ENCODE measurements around the gene ISG20L2.

ISG20L2 gene

DNA sequence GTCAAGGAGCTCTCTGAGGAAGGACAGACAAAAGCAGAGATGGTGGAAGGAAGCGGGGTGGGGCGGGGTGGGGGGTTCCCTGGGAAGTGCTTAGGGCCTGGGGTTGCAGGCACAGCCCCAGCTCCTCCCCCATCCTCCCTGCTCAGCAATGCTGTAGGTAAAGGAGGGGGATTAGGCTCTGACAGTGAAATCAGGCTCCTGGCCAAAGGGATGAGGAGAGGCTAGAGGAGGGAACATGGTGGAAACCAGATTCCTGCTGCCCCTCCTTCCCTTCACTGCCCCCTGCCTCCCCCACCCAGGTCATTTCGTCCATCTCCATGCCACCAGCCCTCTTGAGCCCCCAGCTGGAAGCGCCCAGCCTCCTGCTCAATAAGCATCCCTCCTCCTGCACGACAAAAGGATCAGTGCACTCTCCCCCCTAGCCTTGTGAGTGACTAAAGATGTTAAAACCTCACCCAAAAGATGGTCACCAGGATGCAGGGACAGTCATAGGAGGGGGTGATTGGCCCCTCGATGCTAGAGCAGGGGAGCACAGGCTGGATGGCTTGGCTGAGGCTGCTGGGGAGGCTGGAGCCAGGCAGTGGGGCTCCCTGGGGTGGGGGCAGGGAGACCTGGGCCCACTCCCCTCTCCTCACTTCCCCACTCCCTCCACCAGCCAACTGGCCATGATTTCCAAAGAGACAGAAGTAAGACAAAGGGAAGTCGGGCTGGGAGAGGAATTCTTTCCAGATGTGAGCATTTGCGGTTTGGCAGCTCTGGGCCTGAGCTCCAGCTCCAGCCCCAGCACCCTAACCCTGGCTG, 20.9 kb downstream of the ISG20L2 start:
- no peak for DNase-seq (ENCODE audit: low read depth in 4 of 4, low spot score in 1 of 4)

DNA sequence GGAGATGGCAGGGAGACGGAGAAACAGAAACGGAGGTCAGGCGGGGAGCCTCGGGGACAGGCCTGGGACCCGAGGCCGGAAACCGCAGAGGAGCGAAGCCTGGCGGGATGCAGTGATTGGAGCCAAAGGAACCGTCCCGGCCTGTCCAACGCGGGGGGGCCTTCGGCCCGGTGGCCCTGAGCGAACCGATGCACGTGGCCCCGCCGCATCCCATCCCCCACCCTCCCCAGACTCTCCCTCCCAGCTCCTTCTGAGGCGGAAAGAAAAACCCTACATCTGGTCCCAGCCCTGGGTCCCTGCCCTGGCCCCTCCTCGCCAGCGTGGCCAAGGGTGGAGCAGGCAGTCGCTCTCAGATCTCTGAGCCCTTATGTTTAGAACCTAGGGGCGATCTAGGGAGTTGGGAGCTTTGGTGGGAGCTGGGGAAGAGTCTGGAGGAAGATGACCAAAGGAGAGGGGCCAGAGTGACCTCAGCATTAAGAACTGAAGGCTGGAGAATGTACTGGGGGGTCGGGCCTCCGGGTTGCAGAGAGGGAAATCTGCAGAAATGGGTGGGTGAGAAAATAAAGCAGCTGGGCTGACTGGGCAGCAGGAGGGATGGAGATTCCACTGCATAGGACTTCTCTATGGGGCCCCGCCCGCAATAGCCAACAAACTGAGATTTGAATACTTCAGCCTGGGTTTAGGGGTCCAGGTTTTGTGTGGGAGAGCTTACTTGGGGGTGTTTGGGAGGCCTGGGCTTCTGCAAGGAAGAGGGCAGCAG, 21.7 kb downstream of the ISG20L2 start:
- DNase-seq (ENCODE audit: low read depth in 4 of 4, low spot score in 1 of 4) = no peak

DNA sequence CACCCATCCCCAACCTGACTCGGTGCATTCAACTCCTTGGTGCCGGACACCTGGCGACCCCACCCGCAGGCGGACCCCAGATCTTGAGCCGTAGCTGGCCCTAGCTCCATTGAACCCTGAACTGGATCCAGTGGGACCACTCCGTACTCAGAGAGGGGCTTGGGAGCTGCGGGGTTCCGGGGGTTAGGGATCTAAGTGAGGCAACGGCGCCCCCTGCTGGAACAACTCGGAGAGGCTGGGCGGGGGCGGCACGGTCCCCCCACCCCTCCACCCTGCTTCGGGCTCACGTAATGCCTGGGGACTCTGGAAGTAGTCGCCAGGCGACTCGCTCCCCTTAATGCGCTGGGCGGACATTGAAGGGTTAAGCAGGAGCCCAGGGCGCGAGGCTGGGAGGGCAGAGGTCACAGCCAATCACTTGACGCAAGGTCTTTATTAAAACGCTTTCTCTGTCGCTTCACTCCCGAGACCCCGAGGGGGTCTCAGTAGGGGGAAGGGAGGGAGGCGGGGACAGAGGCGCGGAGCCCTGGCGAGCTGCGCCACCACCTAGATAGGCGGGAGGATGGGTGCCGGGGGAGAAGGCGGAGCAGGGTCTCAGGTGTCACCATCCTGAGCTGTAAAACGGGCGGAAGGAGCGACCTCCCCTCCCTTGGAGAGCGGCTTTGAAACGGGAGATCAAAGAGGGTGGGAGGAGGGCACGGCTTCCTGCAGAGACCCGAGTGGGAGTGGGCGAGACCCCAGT, 22.5 kb downstream of the ISG20L2 start:
- peak; percentile 56 to 64 (median 58) for DNase-seq (ENCODE audit: low read depth in 4 of 4, low spot score in 1 of 4)

DNA sequence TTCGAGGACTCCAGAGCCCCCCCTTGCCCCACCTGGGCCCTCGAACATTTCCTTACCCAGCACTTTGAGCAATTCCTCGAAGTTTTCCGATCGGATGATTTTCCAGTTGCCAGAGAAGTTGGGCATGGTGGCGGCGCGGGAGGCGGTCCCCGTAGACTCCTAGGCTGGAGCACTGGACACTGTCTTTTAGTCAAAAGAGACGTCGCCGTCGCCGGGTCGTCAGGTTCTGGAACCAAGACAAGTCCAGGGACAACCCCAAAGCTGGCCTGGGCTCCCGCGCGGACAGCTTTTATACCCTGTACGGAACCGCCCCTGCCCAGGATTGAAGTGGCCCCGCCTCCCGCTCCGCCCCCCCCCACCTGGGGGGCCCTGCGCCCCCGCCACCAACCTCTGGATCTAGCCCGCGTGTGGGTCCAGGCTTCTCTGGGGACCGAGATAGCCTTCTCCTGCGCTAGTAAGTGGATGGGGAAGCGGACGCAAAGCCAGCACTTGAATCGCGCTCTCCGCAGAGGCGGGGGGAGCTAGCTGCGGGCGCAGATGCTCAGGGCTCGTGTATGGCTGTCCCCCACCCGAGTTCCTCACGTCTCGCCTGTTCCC, 23.1 kb downstream of the ISG20L2 start, which contains the start of gene CRABP2:
TSS of gene CRABP2 (minus strand) at position 263 of the 597 bp plus-strand sequence. CDS start at position 126, 137 bp downstream.
- DNase-seq (ENCODE audit: low read depth in 4 of 4, low spot score in 1 of 4) = no peak

DNA sequence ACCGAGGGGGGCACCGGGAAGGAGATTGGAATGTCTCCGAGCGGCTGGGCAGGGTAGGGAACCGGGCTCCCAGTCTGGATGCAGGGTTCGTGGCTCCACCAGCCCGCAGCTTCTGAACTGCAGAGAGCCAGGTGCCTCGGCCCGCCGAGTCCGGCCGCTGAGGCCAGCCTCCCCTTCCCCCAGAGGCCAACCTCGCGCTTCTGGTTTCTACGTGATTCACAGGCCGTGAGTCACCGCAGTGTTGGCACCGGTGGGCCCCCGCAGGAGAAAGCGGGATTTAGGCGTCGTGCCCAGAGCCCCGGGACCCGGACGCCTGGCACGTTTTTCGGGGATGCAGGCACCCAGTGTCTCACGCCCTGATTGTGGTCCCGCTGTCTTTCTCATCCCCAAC, 23.6 kb downstream of the ISG20L2 start:
- DNase-seq (ENCODE audit: low read depth in 4 of 4, low spot score in 1 of 4) = no peak

DNA sequence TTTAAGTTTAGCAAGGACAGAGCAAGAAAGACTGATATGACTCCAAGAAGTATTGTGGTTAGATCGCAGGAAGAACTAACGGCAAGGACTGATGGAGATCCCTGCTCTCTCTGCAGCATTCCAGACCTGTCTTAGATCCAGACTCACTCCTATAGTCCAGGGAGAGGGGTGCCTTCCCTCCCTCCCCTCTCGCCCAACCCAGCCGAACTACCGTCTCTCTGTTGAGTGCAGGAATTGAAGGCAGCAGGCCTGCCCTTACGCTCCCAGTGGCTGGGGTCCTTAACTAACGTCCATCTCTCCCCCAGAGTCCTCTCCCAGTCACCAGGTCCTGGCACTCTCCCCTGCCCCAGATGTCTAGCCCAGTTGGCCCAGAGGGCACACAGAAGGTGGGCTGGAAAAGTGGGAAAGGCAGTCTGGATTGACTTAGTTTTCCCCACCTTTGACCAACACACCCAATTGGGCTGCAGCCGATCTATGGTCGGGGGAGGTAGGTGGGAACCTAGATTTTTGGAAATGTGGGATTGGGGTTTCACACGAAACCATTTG, 24.3 kb downstream of the ISG20L2 start:
- DNase-seq (ENCODE audit: low read depth in 4 of 4, low spot score in 1 of 4) = no peak

DNA sequence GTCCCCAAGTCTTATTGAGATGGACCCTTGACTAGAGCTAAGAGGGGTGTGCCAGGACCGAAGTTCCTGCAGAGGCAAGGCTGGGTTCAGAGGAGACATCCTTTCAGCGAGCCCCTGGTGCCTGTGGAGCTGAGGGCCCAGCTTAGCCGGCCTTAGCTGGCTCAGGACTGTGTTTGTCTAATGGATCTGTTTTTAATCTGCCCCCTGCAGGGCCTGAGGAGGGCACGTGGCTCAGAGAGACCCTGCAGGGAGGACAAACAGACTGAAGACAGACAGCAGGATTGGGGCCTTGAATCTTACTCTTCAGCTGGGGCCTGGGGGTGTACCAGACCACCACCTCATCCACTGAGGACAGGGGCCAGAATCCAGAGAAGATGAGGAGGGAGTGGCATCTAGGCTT, 24.8 kb downstream of the ISG20L2 start:
- DNase-seq (ENCODE audit: low read depth in 4 of 4, low spot score in 1 of 4) = no peak

DNA sequence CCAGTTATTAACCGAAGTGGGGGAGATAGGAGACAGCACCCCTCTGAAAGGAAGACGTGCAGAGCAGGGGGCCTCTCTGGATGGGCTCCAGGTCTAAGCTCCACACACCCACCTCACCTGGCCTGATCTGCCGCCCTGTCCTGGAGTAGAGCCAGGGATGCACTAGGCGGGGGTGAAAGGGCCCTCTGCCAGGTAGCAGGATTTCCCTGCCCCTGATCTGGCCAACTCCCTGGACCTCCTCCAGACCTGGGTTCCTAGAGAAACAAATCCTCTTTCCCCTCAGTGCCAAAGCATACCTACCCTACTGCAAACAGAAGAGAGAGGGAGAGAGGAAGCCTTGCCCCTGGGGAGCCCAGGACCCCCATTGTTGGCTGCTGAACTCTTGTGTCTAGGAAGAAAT, 25.2 kb downstream of the ISG20L2 start:
- DNase-seq (ENCODE audit: low read depth in 4 of 4, low spot score in 1 of 4) = no peak

DNA sequence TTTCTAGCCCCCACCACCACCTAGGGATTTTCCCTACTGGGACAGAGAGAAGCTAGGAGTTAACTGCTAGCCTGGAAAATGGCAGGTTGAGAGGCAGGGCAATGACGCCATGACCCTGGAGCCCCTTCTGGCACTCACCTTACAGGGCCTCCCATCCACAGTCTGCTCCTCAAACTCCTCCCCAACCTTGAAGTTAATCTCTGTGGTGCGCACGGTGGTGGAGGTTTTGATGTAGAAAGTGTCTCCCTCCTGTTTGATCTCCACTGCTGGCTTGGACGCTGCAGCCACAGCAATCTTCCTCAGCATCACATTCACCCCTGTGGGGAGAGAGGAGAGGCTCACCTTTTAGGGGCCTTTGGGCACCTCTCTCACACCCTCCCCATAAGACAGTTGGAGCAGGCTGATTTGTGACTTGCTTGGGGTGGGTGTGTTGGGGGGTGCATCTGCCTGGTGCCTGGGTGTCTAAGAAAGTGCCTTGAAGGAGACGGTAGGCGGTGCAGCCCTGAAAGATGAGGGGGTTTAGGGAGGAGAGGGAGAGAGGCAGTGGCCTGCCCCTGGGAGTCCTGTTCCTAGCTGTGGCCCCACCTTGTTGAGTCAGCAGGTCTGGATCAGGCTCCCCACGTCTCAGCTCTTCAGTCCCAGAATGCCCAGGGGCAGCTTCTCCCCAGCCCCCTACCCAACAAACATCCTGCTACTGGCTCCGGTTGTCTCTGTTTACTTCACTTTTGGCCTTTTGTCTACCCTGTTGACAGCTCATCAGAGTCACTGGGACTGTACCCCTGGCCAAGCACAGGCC, 27.6 kb downstream of the ISG20L2 start:
- no peak for DNase-seq (ENCODE audit: low read depth in 4 of 4, low spot score in 1 of 4)

DNA sequence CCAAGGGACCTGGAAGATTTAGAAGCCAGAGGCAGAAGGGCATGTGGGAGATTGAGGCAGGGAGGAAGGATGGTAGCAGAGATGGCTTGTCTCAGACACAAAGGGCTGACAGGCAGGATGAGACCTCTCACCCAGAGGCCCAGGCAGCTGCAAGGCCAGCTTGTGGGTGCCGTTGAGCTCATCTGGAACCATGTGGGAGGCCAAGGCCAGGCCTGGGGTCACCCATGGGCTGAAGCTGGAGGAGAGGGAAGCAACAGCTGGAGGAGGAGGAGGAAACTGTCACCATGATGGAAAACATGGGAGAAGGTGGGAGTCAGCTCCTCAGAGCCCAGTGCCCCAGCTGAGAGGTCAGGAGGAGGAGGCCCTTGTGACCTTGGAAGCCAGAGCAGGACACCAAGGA, 29.6 kb downstream of the ISG20L2 start:
- no peak for DNase-seq (ENCODE audit: low read depth in 4 of 4, low spot score in 1 of 4)

DNA sequence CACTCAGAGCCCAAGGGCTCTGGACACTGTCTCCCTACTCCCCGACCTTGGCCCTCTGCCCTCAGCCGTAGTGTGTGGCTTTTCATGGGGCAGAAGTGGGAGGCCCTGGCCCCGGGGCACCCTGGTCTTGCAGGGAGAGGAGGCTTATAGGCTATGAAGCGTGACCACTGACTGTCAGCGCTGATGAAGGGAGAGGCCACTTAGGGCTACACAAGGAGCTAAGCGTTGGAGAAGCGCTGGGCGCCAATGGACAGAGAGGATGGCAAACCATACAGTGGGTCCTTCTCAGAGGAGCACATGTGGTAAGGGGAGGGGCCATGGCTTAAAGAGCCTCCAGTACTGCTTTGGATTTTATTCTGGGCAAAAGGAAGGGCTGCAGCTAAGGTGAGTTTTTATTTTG, 31.1 kb downstream of the ISG20L2 start:
- no peak for DNase-seq (ENCODE audit: low read depth in 4 of 4, low spot score in 1 of 4)

DNA sequence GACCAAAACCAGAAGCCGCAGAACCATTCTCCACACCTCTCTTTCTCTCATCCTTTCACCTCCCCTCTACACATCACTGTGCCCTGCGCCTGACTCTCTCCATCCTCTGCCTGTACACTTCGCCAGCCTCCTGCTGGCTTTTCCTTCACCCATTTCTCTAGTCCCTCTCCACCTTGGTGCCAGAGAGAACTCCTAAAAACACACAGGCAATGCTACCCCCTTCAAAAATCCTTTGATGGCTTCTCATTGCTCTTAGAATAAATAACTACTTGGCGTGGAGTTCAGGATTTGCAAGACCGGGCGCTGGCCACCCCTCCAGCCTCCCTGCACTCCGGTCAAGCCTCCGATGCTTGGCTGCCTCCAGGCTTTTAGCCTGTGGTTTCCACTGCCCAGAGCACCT, 31.8 kb downstream of the ISG20L2 start:
- DNase-seq (ENCODE audit: low read depth in 4 of 4, low spot score in 1 of 4) = no peak

DNA sequence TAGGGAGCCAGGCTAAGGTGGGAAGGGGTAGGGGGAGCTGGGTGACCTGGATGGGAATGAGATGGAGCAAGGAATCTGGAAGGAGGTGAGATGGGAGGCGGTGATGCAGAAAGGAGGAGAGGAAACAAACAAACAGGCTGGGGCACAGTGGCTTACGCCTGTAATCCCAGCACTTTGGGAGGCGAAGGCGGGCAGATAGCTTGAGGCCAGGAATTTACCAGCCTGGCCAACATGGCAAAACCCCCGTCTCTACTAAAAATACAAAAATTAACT, 33.9 kb downstream of the ISG20L2 start:
- DNase-seq (ENCODE audit: low read depth in 4 of 4, low spot score in 1 of 4) = no peak

DNA sequence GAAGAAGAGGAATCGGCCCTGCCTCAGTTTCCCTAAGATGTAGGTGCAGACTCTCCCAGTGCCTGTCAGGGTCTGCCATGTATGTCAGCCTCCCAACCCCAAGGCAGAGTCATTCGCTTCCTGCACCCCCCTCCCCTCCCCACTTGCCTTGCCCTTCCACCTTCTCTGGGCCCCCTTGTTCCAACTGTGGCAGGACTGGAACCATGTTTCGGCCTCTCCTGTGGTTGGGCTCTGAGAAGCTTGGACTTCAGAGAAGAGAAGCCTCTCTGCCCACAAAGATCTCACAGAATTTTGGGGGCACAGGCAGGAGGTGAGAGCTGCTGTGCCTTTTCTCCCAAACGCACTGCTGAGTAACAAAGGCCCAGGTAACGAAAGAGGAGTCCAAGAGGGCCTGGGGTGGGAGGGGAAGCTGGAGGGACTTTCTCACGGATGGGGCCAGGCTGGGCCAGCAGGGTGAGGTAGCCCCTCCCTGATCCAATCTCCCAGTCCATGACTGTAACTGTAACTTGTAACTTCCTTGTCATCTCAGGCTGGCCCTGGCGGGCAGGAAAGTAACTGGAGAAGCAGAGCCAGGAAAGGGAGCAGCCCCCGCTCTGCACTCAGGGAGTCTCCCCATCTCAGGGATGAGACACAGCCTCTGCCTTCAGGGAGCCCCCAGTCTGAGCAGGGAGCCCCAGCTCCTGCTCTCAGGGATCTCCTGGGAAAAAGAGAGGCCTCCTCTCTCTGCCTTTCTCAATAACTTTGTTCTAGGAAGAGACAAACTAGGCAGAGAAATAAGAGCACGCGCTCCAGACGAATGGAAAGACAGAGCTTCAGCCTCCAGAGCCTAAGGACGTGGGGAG, 34.5 kb downstream of the ISG20L2 start:
- no peak for DNase-seq (ENCODE audit: low read depth in 4 of 4, low spot score in 1 of 4)

DNA sequence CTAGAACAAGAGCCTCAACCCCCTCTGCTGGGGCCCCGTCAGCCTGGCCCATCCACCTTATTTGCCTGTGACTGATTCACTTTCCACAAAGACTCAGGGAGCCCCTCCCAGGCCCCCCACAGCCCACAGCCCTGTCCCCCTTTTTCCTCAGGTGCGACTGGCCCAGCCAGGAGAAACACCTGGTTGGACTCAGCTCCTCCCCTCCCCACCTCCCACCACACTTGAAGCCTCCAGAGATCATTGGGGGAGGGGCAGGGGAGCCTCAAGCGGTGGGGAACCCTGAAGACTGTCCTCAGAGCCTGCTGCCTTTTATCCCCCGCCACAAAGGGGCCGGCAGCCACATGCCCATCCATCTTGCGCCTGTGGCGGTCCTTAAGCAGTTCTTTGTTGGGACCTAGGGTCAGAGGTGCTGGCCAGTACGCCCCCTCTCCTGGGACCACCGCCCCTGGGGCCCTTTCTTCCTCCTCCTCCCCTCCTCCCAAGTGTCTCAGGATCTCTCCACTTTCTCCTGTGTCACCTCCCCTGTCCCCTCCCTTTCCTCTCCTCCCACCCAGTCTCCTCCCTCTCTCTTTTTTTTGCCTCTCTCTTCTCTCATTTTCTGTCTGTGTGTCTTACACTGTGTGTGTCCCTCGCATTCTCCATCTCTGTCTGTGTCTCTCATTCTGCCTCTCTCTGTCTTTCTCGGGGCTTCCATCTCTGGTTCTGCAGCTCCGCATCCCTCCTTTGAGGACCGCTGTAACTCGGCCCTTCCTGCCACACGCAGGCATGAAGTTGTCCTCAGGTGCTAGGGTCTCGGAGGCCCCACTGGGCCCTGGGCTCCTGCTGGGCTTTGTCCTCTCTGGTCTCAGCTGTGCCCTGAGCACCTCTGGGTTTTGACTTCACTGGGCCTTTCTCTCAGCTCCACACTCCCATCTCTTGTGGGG, 35.4 kb downstream of the ISG20L2 start:
- DNase-seq (ENCODE audit: low read depth in 4 of 4, low spot score in 1 of 4) = no peak

DNA sequence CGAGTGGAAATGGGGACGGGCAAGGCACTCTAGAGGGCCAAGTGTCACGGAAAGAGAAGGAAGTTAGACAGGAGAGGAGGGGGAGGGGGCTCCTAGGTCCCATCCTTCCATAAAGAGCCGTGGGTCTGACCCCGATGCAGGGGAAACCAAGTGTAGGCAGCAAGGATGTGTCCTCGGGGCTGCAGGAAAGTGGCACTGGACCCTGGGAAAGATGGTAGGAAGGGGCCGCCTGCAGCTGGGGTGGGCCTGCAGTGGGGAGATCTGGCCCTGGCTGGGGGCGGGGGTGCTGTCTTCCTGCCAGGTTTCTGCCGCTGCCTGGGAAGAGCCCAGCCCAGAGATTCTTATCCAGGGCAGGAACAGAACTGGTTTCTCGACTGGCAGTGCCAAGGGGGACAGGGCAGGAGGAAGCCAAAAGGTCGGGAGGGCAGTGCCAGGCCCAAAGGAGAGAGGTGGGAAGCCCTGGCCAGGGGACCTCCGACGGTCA, 36.1 kb downstream of the ISG20L2 start:
- DNase-seq (ENCODE audit: low read depth in 4 of 4, low spot score in 1 of 4) = no peak

DNA sequence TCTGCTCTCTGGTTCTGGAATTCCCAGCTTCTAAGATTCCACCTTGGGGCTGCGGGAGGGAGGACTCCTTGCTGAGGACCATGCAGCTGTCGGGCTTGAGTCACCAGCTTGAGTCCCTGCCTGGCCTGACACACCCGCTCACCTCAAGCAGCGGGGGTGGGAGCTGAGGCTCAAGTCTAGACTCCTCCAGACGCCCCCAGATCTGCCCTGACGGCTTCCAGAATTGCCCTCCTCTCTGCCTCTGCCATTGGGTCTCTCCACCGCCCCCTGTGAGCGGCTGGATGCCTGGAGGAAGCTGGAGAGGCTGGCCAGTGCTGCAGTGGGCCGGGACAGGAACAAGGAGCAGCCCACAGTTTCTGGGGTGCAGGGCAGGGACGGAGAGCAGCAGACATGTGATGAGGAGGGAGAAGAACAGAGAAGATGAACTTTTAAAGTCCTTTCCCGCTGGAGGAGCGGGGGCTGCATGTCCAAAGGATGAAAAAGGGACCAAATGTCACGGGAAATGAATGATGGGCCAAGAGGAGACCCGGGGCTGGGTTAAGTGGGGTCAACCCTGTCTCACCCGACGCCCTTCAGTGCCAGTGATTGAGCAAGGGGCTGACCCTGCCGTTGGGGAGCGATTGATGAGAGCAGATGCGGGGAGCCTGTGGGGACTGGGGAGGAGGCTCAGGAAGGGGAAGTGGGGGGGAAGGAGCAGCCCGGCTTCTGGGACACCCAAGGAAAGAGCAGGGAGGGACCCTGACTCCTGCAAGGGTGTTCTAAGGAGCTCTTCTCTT, 36.7 kb downstream of the ISG20L2 start:
- DNase-seq (ENCODE audit: low read depth in 4 of 4, low spot score in 1 of 4) = no peak

DNA sequence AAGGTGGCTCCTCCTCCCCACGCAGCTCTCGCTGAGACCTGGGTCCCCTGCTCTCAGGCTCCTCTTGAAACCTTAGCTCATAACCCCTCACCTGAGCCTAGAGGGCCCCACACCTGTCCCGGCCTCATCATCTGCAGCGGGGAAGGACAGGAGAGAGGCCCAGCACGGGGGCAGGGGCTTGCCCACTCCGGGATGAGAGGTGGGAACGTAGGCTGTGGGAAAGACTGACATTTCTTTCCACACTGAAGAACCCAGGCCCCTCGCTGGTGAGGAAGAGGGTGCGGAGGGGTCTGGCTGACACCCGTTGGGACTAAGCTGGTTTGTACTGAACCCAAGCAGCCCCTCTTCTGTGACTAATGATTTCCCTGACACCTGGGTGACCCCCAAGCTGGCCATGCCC, 37.4 kb downstream of the ISG20L2 start:
- no peak for DNase-seq (ENCODE audit: low read depth in 4 of 4, low spot score in 1 of 4)

Measured in stimulated activated CD4-positive, alpha-beta T cell treated with anti-CD3 and anti-CD28 coated beads, Interleukin-1b, Interleukin-23, amount 100 ng/mL, for 24 hours (primary cell).